ENCODE data around the gene WASF2. TPM values are rescaled to one million over a fixed set of nuclear protein-coding genes. Genes with fewer than 3 reads are reported as not detected.

WASF2 gene
- total RNA-seq, 1 donor from 2014 or later = 189 TPM

- peaks cover 50% of the 10 kb centered on the region for H3K36me3 Mint-ChIP-seq (ENCODE audit: unreplicated experiment)
- no peak for DNase-seq (ENCODE audit: extremely low spot score, unreplicated experiment)
- H3K4me3 Mint-ChIP-seq (ENCODE audit: unreplicated experiment) = no peak overlapping the region
- no peaks in the 10 kb centered on the region for H3K27me3 Mint-ChIP-seq (ENCODE audit: unreplicated experiment)
- peaks cover 68% of the 10 kb centered on the region for H3K4me1 Mint-ChIP-seq (ENCODE audit: unreplicated experiment)
- no peaks in the 10 kb centered on the region for H3K9me3 Mint-ChIP-seq (ENCODE audit: unreplicated experiment)
- peak overlapping the region; percentile 91 for H3K27ac Mint-ChIP-seq (ENCODE audit: unreplicated experiment)
- no peak for TF ChIP-seq CTCF (IDR thresholded peaks at IDR 0.05)
Observed at GRCh38 chr1:27417713-27418112, 72.3 kb downstream of the WASF2 start.

- peak; percentile 63 for TF ChIP-seq CTCF (IDR thresholded peaks at IDR 0.05)
- Mint-ChIP-seq H3K27ac (ENCODE audit: unreplicated experiment) (peak overlapping the region; percentile 91), H3K9me3 (ENCODE audit: unreplicated experiment) (no peaks in the 10 kb centered on the region), H3K27me3 (ENCODE audit: unreplicated experiment) (no peaks in the 10 kb centered on the region), H3K4me1 (ENCODE audit: unreplicated experiment) (peaks cover 63% of the 10 kb centered on the region), H3K36me3 (ENCODE audit: unreplicated experiment) (peaks cover 54% of the 10 kb centered on the region), H3K4me3 (ENCODE audit: unreplicated experiment) (no peak overlapping the region)
- DNase-seq (ENCODE audit: extremely low spot score, unreplicated experiment) = no peak
Observed at GRCh38 chr1:27416387-27417111, 73.4 kb downstream of the WASF2 start.

GRCh38 chr1:27414091-27414490 lies 75.9 kb downstream of the WASF2 start:
- TF ChIP-seq CTCF (IDR thresholded peaks at IDR 0.05) = no peak
- no peak overlapping the region for H3K27ac Mint-ChIP-seq (ENCODE audit: unreplicated experiment)
- no peaks in the 10 kb centered on the region for H3K9me3 Mint-ChIP-seq (ENCODE audit: unreplicated experiment)
- H3K4me1 Mint-ChIP-seq (ENCODE audit: unreplicated experiment) = peaks cover 42% of the 10 kb centered on the region
- H3K4me3 Mint-ChIP-seq (ENCODE audit: unreplicated experiment) = no peak overlapping the region
- H3K36me3 Mint-ChIP-seq (ENCODE audit: unreplicated experiment) = peaks cover 65% of the 10 kb centered on the region
- H3K27me3 Mint-ChIP-seq (ENCODE audit: unreplicated experiment) = no peaks in the 10 kb centered on the region
- DNase-seq (ENCODE audit: extremely low spot score, unreplicated experiment) = no peak

- Mint-ChIP-seq H3K9me3 (ENCODE audit: unreplicated experiment) (no peaks in the 10 kb centered on the region), H3K27ac (ENCODE audit: unreplicated experiment) (no peak overlapping the region), H3K4me3 (ENCODE audit: unreplicated experiment) (no peak overlapping the region), H3K36me3 (ENCODE audit: unreplicated experiment) (peaks cover 68% of the 10 kb centered on the region), H3K27me3 (ENCODE audit: unreplicated experiment) (no peaks in the 10 kb centered on the region), H3K4me1 (ENCODE audit: unreplicated experiment) (peaks cover 31% of the 10 kb centered on the region)
- no peak for TF ChIP-seq CTCF (IDR thresholded peaks at IDR 0.05)
- no peak for DNase-seq (ENCODE audit: extremely low spot score, unreplicated experiment)
Observed at GRCh38 chr1:27413004-27413403, 77.0 kb downstream of the WASF2 start.

- Mint-ChIP-seq H3K4me1 (ENCODE audit: unreplicated experiment) (peaks cover 26% of the 10 kb centered on the region), H3K27me3 (ENCODE audit: unreplicated experiment) (no peaks in the 10 kb centered on the region), H3K4me3 (ENCODE audit: unreplicated experiment) (no peak overlapping the region), H3K36me3 (ENCODE audit: unreplicated experiment) (peaks cover 69% of the 10 kb centered on the region), H3K9me3 (ENCODE audit: unreplicated experiment) (no peaks in the 10 kb centered on the region), H3K27ac (ENCODE audit: unreplicated experiment) (no peak overlapping the region)
- no peak for DNase-seq (ENCODE audit: extremely low spot score, unreplicated experiment)
- TF ChIP-seq CTCF (IDR thresholded peaks at IDR 0.05) = no peak
Observed at GRCh38 chr1:27412502-27412901, 77.5 kb downstream of the WASF2 start.

Measured in osteocyte (in vitro differentiated cells).